ENCODE data around the gene MAN2A2. TPM values are rescaled to one million over a fixed set of nuclear protein-coding genes. Genes with fewer than 3 reads are reported as not detected.

Gene MAN2A2
- total RNA-seq, 1 donor from 2014 or later: 51.4 TPM

DNA sequence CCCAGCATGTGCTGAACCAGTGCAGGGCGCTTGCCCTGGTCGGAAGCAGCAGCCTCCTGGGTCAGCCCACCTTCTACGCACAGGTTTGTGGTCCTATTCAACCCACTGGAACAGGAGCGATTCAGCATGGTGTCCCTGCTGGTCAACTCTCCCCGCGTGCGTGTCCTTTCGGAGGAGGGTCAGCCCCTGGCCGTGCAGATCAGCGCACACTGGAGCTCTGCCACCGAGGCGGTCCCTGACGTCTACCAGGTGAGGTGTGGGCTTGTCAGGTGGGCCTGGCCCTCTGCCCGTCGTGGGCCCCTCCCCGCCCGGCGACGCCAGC lies 8.2 kb downstream of the MAN2A2 start:
- H3K9me3 Mint-ChIP-seq (ENCODE audit: low read depth): no peaks in the 10 kb centered on the region
- H3K36me3 Mint-ChIP-seq (ENCODE audit: low read depth): peaks cover 32% of the 10 kb centered on the region
- H3K4me3 Mint-ChIP-seq (ENCODE audit: unreplicated experiment): no peak overlapping the region
- TF ChIP-seq, protein P1, sequence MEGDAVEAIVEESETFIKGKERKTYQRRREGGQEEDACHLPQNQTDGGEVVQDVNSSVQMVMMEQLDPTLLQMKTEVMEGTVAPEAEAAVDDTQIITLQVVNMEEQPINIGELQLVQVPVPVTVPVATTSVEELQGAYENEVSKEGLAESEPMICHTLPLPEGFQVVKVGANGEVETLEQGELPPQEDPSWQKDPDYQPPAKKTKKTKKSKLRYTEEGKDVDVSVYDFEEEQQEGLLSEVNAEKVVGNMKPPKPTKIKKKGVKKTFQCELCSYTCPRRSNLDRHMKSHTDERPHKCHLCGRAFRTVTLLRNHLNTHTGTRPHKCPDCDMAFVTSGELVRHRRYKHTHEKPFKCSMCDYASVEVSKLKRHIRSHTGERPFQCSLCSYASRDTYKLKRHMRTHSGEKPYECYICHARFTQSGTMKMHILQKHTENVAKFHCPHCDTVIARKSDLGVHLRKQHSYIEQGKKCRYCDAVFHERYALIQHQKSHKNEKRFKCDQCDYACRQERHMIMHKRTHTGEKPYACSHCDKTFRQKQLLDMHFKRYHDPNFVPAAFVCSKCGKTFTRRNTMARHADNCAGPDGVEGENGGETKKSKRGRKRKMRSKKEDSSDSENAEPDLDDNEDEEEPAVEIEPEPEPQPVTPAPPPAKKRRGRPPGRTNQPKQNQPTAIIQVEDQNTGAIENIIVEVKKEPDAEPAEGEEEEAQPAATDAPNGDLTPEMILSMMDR (IDR thresholded peaks at IDR 0.05): no peak
- H3K27ac Mint-ChIP-seq (ENCODE audit: unreplicated experiment): no peak overlapping the region
- peaks cover 10% of the 10 kb centered on the region for H3K4me1 Mint-ChIP-seq (ENCODE audit: low read depth)
- no peaks in the 10 kb centered on the region for H3K27me3 Mint-ChIP-seq (ENCODE audit: low read depth)
- DNase-seq (ENCODE audit: low spot score): no peak

DNA sequence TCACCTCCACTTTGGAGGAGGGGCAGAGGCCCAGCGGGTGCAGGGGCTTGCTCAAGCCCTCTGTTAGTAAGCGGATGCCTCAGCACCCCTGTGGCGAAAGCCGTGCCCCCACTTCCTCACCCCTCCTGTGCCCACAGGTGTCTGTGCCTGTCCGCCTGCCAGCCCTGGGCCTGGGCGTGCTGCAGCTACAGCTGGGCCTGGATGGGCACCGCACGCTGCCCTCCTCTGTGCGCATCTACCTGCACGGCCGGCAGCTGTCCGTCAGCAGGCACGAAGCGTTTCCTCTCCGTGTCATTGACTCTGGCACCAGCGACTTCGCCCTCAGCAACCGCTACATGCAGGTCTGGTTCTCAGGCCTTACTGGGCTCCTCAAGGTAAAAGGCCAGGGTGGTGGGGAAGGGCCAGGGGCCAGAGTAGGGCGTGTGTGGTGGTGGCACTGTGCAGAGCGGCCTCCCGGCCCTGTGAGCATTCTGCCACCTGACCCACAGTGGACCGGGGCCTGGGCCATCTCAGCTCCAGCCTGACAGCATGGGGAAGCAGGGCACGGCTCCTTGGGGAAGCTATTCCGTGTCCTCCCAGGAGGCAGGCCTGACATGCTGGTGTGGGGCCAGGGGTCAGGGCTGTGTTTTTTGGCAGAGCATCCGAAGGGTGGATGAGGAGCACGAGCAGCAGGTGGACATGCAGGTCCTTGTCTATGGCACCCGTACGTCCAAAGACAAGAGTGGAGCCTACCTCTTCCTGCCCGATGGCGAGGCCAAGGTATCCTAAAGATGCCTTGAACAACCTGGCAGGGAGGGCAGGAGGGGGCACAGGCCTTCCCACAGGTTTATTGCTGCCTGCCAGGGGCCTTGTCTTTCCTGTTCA lies 9.0 kb downstream of the MAN2A2 start:
- peaks cover 34% of the 10 kb centered on the region for H3K36me3 Mint-ChIP-seq (ENCODE audit: low read depth)
- no peaks in the 10 kb centered on the region for H3K9me3 Mint-ChIP-seq (ENCODE audit: low read depth)
- no peak for DNase-seq (ENCODE audit: low spot score)
- H3K27me3 Mint-ChIP-seq (ENCODE audit: low read depth): no peaks in the 10 kb centered on the region
- TF ChIP-seq, protein P1 (IDR thresholded peaks at IDR 0.05): no peak
- peaks cover 10% of the 10 kb centered on the region for H3K4me1 Mint-ChIP-seq (ENCODE audit: low read depth)
- H3K27ac Mint-ChIP-seq (ENCODE audit: unreplicated experiment): no peak overlapping the region
- no peak overlapping the region for H3K4me3 Mint-ChIP-seq (ENCODE audit: unreplicated experiment)

DNA sequence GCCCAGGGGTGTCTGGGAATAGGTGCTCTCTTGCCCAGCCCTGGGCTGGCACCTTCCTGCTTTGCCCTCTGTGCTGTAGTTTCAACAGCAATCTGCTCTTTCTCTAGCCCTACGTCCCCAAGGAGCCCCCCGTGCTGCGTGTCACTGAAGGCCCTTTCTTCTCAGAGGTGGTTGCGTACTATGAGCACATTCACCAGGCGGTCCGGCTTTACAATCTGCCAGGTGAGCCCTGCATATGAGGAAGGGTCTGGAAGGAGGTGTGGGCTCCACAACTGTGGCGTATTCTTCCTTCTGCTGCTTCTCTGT lies 9.6 kb downstream of the MAN2A2 start:
- H3K36me3 Mint-ChIP-seq (ENCODE audit: low read depth): peaks cover 31% of the 10 kb centered on the region
- H3K4me3 Mint-ChIP-seq (ENCODE audit: unreplicated experiment): no peak overlapping the region
- no peaks in the 10 kb centered on the region for H3K9me3 Mint-ChIP-seq (ENCODE audit: low read depth)
- no peak for DNase-seq (ENCODE audit: low spot score)
- TF ChIP-seq, protein P1 (IDR thresholded peaks at IDR 0.05): no peak
- no peak overlapping the region for H3K27ac Mint-ChIP-seq (ENCODE audit: unreplicated experiment)
- peaks cover 10% of the 10 kb centered on the region for H3K4me1 Mint-ChIP-seq (ENCODE audit: low read depth)
- no peaks in the 10 kb centered on the region for H3K27me3 Mint-ChIP-seq (ENCODE audit: low read depth)

DNA sequence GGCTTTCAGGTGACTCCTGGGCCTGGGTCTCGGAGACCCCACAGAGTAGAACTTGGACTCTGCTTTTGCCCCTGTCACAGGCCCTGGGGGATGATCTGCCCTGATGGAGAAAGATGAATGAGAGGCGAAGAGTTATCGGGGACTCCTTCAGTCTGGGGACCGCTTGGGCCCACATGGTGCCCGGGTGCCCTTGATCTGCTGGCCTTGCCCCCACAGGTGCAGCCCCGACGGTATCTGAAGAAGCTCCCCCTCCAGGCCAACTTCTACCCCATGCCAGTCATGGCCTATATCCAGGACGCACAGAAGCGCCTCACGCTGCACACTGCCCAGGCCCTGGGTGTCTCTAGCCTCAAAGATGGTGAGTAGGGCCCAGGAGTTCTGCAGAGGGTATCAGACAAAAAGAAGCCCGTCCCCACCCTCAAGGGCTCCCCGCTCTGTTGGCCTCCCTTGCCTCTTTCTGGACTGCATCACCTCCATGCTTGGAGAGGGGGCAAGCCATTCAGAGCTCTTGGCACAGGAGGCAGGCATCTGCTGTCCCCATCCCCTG lies 10.4 kb downstream of the MAN2A2 start:
- H3K4me3 Mint-ChIP-seq (ENCODE audit: unreplicated experiment): no peak overlapping the region
- DNase-seq (ENCODE audit: low spot score): no peak
- no peaks in the 10 kb centered on the region for H3K9me3 Mint-ChIP-seq (ENCODE audit: low read depth)
- peaks cover 33% of the 10 kb centered on the region for H3K36me3 Mint-ChIP-seq (ENCODE audit: low read depth)
- TF ChIP-seq, protein P1 (IDR thresholded peaks at IDR 0.05): no peak
- peaks cover 10% of the 10 kb centered on the region for H3K4me1 Mint-ChIP-seq (ENCODE audit: low read depth)
- H3K27ac Mint-ChIP-seq (ENCODE audit: unreplicated experiment): no peak overlapping the region
- no peaks in the 10 kb centered on the region for H3K27me3 Mint-ChIP-seq (ENCODE audit: low read depth)

DNA sequence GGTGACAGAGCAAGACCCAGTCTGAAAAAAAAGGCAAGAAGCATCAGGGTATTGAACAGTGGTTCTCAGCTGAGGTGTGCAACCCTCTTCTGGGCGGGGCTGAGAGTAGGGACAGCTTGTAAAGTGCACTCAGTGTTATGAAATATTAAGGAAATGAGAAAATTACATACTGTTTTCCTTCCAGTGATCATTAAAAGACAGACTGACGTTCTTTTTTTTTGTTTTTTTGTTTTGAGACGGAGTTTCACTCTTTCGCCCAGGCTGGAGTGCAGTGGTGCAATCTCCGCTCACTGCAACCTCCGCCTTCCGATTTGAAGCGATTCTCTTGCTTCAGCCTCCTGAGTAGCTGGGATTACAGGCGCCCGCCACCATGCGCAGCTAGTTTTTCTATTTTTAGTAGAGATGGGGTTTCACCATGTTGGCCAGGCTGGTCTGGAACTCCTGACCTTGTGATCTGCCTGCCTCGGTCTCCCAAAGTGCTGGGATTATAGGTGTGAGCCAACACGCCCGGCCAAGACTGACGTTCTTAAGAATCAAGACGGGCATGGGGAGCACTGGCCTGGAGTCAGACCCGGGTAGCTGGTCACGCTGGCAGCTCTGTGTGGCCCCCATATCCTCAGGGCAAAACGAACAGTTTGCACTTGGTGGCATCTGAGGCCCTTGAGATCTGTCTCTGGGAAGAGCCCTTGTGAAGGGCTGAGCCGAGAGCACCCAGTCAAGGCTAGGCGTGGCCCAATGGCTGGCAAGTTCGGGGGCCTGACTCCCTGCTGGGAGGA lies 11.4 kb downstream of the MAN2A2 start:
- peaks cover 37% of the 10 kb centered on the region for H3K36me3 Mint-ChIP-seq (ENCODE audit: low read depth)
- H3K27ac Mint-ChIP-seq (ENCODE audit: unreplicated experiment): no peak overlapping the region
- TF ChIP-seq, protein P1 (IDR thresholded peaks at IDR 0.05): no peak
- no peak overlapping the region for H3K4me3 Mint-ChIP-seq (ENCODE audit: unreplicated experiment)
- no peaks in the 10 kb centered on the region for H3K27me3 Mint-ChIP-seq (ENCODE audit: low read depth)
- peaks cover 10% of the 10 kb centered on the region for H3K4me1 Mint-ChIP-seq (ENCODE audit: low read depth)
- no peaks in the 10 kb centered on the region for H3K9me3 Mint-ChIP-seq (ENCODE audit: low read depth)
- DNase-seq (ENCODE audit: low spot score): no peak
